ENCODE results near the gene LHPP. TPM values are rescaled to one million over a fixed set of nuclear protein-coding genes. Genes with fewer than 3 reads are reported as not detected.

LHPP gene
- total and polyA plus RNA-seq, 9 donors, result 4.3 to 19.9 (median 12.6) TPM

GRCh38 chr10:124590216-124591122 is 128.8 kb downstream of the LHPP start:
- Histone ChIP-seq H3K4me1 (ENCODE audit: insufficient read depth) (peaks cover 14% of the 10 kb centered on the region), H3K27me3 (no peaks in the 10 kb centered on the region), H3K9me3 (no peaks in the 10 kb centered on the region), H3K27ac (peak overlapping the region in 1 of 2 donors; percentile 60), H3K36me3 (no peaks in the 10 kb centered on the region), H3K4me3 (no peak overlapping the region)
- DNase-seq, result peak in 1 of 5 donors; percentile 22
- intact Hi-C loops (cut with DNase I), result no loop called here
- no peak for TF ChIP-seq POLR2A (IDR thresholded peaks at IDR 0.05)
- WGBS, 3 donors, result 81 to 95% (median 87%) methylated on average over 19 to 23 of the region's 23 CpGs

GRCh38 chr10:124591123-124591495 is 129.5 kb downstream of the LHPP start:
- Histone ChIP-seq H3K27ac (no peak overlapping the region), H3K4me3 (no peak overlapping the region), H3K36me3 (no peaks in the 10 kb centered on the region), H3K4me1 (ENCODE audit: insufficient read depth) (peaks cover 14% of the 10 kb centered on the region), H3K9me3 (no peaks in the 10 kb centered on the region), H3K27me3 (no peaks in the 10 kb centered on the region)
- intact Hi-C loops (cut with DNase I), result no loop called here
- TF ChIP-seq POLR2A (IDR thresholded peaks at IDR 0.05) (no peak), EP300 (IDR thresholded peaks at IDR 0.05) (no peak), CTCF (IDR thresholded peaks at IDR 0.05) (no peak)
- 74 to 90% (median 86%) methylated on average over 4 to 5 of the region's 5 CpGs for WGBS, 3 donors
- peak in 1 of 5 donors; percentile 13 for DNase-seq

DNA sequence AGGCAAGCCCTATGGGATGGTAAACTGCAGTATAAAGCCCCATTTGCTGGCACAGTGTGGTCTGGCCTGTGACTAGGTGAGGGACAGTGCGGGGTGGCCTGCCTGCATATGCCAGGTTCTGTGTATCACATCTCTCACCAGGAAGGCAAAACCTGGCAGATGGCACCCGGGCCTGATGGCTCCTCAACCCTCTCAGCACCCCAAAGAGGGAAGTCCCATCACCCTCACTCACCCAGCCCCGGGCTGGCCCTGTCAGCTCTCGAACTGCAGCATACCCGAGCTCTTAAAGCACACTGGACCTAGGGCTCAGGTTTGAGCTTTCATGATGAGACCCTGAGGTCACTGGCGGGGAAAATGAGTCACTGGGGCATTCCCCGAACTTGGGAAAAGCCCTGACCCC is 130.5 kb downstream of the LHPP start:
- 95% methylated on average over 7 of the region's 7 CpGs for WGBS, 3 donors
- Histone ChIP-seq H3K27me3 (no peaks in the 10 kb centered on the region), H3K4me1 (ENCODE audit: insufficient read depth) (peaks cover 14% of the 10 kb centered on the region), H3K36me3 (no peaks in the 10 kb centered on the region), H3K4me3 (no peak overlapping the region), H3K9me3 (no peaks in the 10 kb centered on the region), H3K27ac (no peak overlapping the region)
- peak in 1 of 5 donors; percentile 12 for DNase-seq
- TF ChIP-seq EP300 (IDR thresholded peaks at IDR 0.05) (no peak), CTCF (IDR thresholded peaks at IDR 0.05) (no peak), POLR2A (IDR thresholded peaks at IDR 0.05) (no peak)
- intact Hi-C loops (cut with DNase I), result no loop called here

DNA sequence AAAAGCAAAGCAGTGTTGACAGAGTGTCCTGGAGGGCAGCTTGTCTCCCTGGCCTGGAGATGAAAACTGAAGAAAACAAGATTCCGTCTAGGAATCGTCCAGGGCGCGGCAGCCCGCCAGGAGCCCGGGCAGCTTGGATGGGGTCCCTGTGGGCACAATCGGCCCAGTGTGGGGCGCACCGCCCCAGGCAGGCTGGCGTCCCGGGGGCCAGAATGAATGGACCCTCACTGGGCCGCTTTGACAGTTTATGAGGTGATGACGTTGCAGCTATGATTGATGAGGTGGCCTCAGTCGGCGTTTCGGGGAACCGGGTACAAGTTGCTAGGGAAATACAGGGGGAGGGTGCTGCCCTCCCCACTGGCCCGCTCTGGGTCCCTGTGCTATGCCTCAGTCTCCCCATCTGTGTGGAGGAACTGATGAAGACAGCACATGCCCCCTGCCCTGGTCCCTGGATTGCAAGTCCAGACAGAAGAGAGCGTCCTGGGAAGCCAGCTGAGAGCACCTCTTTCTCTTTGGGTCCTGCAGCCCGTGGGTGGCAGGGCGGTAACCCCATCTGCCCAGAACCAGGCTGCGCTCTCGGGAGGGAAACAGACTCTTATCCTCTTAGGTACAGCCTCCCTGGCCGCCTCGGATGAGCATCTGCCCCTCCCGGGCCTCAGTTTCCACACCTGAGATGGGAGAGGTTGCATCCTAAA is 131.3 kb downstream of the LHPP start:
- intact Hi-C loops (cut with DNase I), result no loop called here
- Histone ChIP-seq H3K27me3 (no peaks in the 10 kb centered on the region), H3K36me3 (no peaks in the 10 kb centered on the region), H3K27ac (no peak overlapping the region), H3K9me3 (no peaks in the 10 kb centered on the region), H3K4me3 (no peak overlapping the region), H3K4me1 (ENCODE audit: insufficient read depth) (peaks cover 11% of the 10 kb centered on the region)
- peak in 1 of 5 donors; percentile 15 for DNase-seq
- TF ChIP-seq CTCF (IDR thresholded peaks at IDR 0.05) (no peak), EP300 (IDR thresholded peaks at IDR 0.05) (no peak), POLR2A (IDR thresholded peaks at IDR 0.05) (no peak)
- 93% methylated on average over 26 of the region's 26 CpGs for WGBS, 3 donors
